ENCODE data around the gene ARRDC3. TPM values are rescaled to one million over a fixed set of nuclear protein-coding genes. Genes with fewer than 3 reads are reported as not detected.
A peak's percentile ranks its signal among the peaks of the same experiment; 100 is the strongest.

Gene ARRDC3
- total RNA-seq (2014; rRNA removed; shearing (Covaris generic)), result 13.6 and 16.5 TPM in 2 replicates
- polyA plus RNA-seq (2016; fragmentation: Nextera tagmentation; extraction: Ambion mirVana), result 8.5 and 11.9 TPM in 2 replicates
- long read RNA-seq, full-length matches to known transcripts, result 3 of 8 reads
- long read RNA-seq, partial matches to known transcripts, result 0 of 8 reads
- long read RNA-seq, other reads (novel, unspliced or antisense), result 5 of 8 reads

GRCh38 chr5:91383027-91383955 lies at the start of gene ARRDC3:
ARRDC3 (minus strand) TSS chr5:91383317; CDS start chr5:91383092, 225 bp downstream.
- no peaks in the 10 kb centered on the region for H4K20me1 ChIP-seq (replicated peaks; ENCODE audit: insufficient read depth)
- H3K27ac Mint-ChIP-seq, result peak within 1 kb of the TSS; percentile 99
- peak; percentile 97 for DNase-seq (ENCODE audit: low spot score)
- peak within 1 kb of the TSS; percentile 90 for H3K4me3 Mint-ChIP-seq
- H3K4me2 ChIP-seq, result peak within 1 kb of the TSS; percentile 79
- H3K27me3 ChIP-seq (ENCODE audit: insufficient read depth), result no peaks in the 10 kb centered on the region
- H3K36me3 ChIP-seq (ENCODE audit: insufficient read depth), result no peaks in the 10 kb centered on the region
- ATAC-seq, result peak; percentile 72
- H3K27ac ChIP-seq (ENCODE audit: low read depth), result peak within 1 kb of the TSS; percentile 94
- H3K4me1 Mint-ChIP-seq, result peaks cover 13% of the 10 kb centered on the region
- H3K36me3 Mint-ChIP-seq (ENCODE audit: low read depth), result peaks cover 19% of the 10 kb centered on the region; the same call in 2 of the 3 replicates
- H2AFZ ChIP-seq, result no peak within 1 kb of the TSS
- no peaks in the 10 kb centered on the region for H3F3A ChIP-seq (replicated peaks; ENCODE audit: low read depth)
- H3K4me1 ChIP-seq (ENCODE audit: insufficient read depth), result peaks cover 8% of the 10 kb centered on the region; the same call in 1 of the 2 replicates
- peaks cover 1% of the 10 kb centered on the region; the same call in 1 of the 3 replicates for H3K9me3 Mint-ChIP-seq
- TF ChIP-seq POLR2AphosphoS5 (IDR thresholded peaks at IDR 0.05; ENCODE audit: low read depth) (peak; percentile 79), EZH2phosphoT487 (IDR thresholded peaks at IDR 0.05; ENCODE audit: unreplicated experiment) (no peak)
- H3K79me2 ChIP-seq (replicated peaks; ENCODE audit: insufficient read depth), result peaks cover 10% of the 10 kb centered on the region
- H3K4me3 ChIP-seq, result peak within 1 kb of the TSS; percentile 69
- no peaks in the 10 kb centered on the region for H3K9me2 ChIP-seq (ENCODE audit: insufficient read depth)
- peaks cover 25% of the 10 kb centered on the region for H3K27me3 Mint-ChIP-seq (ENCODE audit: insufficient read depth, low read depth, poor library complexity)

- ATAC-seq, result no peak
- 0 out of 3 replicates have a peak, but pooled peaks cover 3% of the 10 kb centered on the region for H3K9me3 Mint-ChIP-seq
- H3F3A ChIP-seq (replicated peaks; ENCODE audit: low read depth), result no peaks in the 10 kb centered on the region
- no peaks in the 10 kb centered on the region for H3K36me3 Mint-ChIP-seq (ENCODE audit: low read depth)
- DNase-seq (ENCODE audit: low spot score), result no peak
- H3K9me2 ChIP-seq (ENCODE audit: insufficient read depth), result 0 out of 2 replicates have a peak, but pooled peaks cover 3% of the 10 kb centered on the region
- H3K4me1 ChIP-seq (ENCODE audit: insufficient read depth), result peaks cover 15% of the 10 kb centered on the region; the same call in 1 of the 2 replicates
- H4K20me1 ChIP-seq (replicated peaks; ENCODE audit: insufficient read depth), result no peaks in the 10 kb centered on the region
- no peak overlapping the region for H3K4me3 ChIP-seq
- H3K27me3 ChIP-seq (ENCODE audit: insufficient read depth), result no peaks in the 10 kb centered on the region
- no peak overlapping the region for H3K27ac Mint-ChIP-seq
- H2AFZ ChIP-seq, result no peak overlapping the region
- H3K4me3 Mint-ChIP-seq, result no peak overlapping the region
- peaks cover 8% of the 10 kb centered on the region for H3K27me3 Mint-ChIP-seq (ENCODE audit: insufficient read depth, low read depth, poor library complexity)
- no peaks in the 10 kb centered on the region for H3K79me2 ChIP-seq (replicated peaks; ENCODE audit: insufficient read depth)
- H3K4me2 ChIP-seq, result no peak overlapping the region
- H3K36me3 ChIP-seq (ENCODE audit: insufficient read depth), result no peaks in the 10 kb centered on the region
- H3K27ac ChIP-seq (ENCODE audit: low read depth), result no peak overlapping the region
- H3K4me1 Mint-ChIP-seq, result peaks cover 16% of the 10 kb centered on the region; the same call in 2 of the 3 replicates
- TF ChIP-seq POLR2AphosphoS5 (IDR thresholded peaks at IDR 0.05; ENCODE audit: low read depth) (no peak), ZNF462 (CRISPR knock-in tag; IDR thresholded peaks at IDR 0.05) (no peak), ETS1 (IDR thresholded peaks at IDR 0.05) (no peak), JUNB (IDR thresholded peaks at IDR 0.05; ENCODE audit: unreplicated experiment) (no peak), ZNF331 (CRISPR knock-in tag; IDR thresholded peaks at IDR 0.05; ENCODE audit: low read depth) (no peak), REST (IDR thresholded peaks at IDR 0.05; ENCODE audit: unreplicated experiment) (no peak), NANOG (IDR thresholded peaks at IDR 0.05; ENCODE audit: borderline replicate concordance) (no peak)
These were observed 47.8 kb upstream of the ARRDC3 start for GRCh38 chr5:91430949-91431348.
